G401 (cell line): ENCODE results near the gene ILKAP. TPM values are rescaled to one million over a fixed set of nuclear protein-coding genes. Genes with fewer than 3 reads are reported as not detected.

Source experiments
- DNase-seq: peaks from one replicate; pipeline ENCODE4 v3.0.0-alpha.2; 2015; ENCODE audit warnings: low spot score
- in situ Hi-C: cut with HindIII; loops from 2 replicates; pipeline ENCODE4 v1.10.0; 2016; ENCODE audit warnings: low sequenced_read_pairs, mixed read lengths
- total RNA-seq: library from RNA; depleted of rRNA; stranded (reverse); fragments of >200 nt; shearing (Covaris generic); gene quantifications from 2 replicates; pipeline ENCODE4 v1.2.3, GENCODE V29; 2014

ILKAP gene
- total RNA-seq, 1 experiment from 2014 or later = 65.1 TPM

DNA sequence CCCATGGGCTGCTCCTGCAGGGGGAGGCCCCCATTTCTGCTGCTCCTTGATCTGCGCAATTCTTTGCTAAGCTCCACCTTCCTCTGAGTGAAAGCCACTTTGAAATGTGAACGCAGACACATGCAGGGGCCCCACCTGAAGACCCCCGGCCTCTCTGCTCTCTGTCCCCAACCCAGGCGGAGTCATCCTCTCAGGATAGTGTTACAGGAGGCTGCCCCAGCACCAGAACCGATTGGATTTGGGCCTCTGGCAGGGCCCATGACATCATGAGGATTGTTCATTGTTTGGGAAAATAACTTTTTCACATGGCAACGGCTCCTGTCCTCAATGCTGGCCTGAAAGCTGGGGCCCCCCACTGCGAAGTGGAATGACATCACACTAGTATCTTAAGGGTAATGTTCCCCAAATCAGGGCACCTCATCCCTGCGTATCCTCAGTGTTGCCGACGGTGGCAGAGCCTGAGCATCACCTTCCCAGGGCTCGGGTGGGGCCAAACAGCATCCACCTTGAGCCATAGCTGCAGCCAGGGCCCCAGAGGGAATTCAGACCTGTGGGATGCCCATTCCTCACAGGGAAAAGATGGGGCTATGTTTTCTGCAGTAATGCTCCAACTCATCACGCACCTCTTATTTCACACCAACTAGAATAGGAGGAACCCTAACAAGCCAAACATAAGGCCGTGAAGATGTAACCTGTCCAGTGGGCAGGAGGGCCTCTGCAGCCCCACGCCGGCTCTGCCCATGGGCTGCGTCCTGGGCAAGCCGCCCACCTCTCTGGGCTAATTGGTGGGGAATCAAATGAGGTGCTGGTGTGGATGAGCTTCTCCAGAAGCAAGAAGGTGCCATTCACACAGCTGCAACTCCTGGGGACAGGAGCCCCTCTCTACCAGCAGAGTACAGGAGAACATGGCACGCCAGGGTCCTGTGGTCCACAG, 47.5 kb downstream of the ILKAP start:
- in situ Hi-C loops = no loop called here
- DNase-seq = no peak

GRCh38 chr2:238155051-238155760, 48.3 kb downstream of the ILKAP start:
- no peak for DNase-seq
- in situ Hi-C loops = no loop called here

DNA sequence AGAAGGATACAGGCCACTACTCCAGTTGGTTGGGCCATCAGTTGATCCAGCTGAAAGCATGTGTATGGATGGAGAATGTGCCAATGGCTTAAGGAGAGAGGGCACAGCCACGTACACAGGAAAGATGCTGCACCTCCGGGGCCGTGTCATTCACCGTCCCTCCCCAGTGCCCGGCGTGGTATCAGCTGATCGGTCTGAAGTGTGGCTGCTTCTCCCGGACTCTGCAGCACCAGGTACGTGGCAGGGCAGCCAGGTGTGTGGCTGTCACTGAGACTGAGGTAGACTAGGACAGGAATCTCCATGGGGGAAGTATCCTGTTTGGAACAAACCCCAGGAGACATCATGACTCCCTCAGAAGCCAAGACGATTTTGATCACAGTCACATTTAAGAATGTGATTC, 48.9 kb downstream of the ILKAP start:
- in situ Hi-C loops = no loop called here
- no peak for DNase-seq

DNA sequence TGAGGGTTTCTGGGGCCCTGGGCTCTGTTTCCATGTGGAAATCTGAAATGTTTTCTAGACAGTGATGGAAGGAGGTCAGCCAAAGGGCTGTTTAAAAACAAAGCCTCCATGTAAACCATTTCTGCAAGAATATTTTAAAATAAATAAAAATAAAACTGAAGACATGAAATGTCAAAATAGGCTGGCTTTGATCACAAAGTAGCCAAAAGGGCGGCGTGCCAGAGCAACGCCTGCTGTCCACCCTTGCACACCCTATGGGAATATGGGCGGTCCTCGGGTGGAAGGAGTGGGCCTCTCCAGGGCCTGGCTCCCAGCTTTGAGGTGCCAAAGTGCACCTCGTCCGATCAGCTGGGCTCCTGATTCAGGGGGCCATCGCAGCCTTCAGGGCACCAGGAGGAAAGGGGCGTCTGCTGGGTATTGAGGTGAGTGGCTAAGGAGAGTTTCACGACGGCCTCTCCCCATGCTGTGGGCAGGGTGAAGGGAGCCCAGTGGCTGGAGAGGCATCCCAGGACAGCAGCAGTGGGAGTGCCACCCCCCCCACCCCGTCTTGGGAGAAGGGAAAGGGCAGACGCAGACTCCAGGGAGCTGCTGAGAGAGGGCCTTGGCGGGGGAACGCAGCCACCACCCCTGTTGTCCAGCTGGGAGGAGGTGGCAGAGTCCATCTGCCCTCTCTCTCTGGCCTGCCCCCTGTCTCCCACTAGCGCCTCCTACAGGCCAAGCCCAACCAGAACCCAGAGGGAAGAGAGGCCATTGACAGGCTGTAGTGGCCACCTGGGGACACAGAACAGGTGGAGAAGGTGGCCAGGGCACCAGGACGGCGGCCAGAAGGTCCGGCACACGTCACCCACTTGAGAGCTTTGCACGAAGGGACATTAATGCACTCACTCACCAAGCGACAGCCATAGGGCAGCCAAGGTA, 50.5 kb downstream of the ILKAP start:
- in situ Hi-C loops = no loop called here
- no peak for DNase-seq

- no peak for DNase-seq
- in situ Hi-C loops = no loop called here
These were observed 51.8 kb downstream of the ILKAP start for GRCh38 chr2:238151628-238152235.

GRCh38 chr2:238151205-238151604, 52.3 kb downstream of the ILKAP start:
- in situ Hi-C loops = no loop called here

GRCh38 chr2:238150686-238151085, 52.8 kb downstream of the ILKAP start:
- in situ Hi-C loops = no loop called here
- no peak for DNase-seq

More at GRCh38 chr2:238151205-238151604, 52.3 kb downstream of the ILKAP start:
- DNase-seq = no peak

- in situ Hi-C loops = no loop called here
- DNase-seq = no peak
These were observed 53.5 kb downstream of the ILKAP start for GRCh38 chr2:238149841-238150572.

GRCh38 chr2:238148981-238149380, 54.5 kb downstream of the ILKAP start:
- in situ Hi-C loops = no loop called here
- no peak for DNase-seq

- in situ Hi-C loops = no loop called here
- no peak for DNase-seq
These were observed 56.5 kb downstream of the ILKAP start for GRCh38 chr2:238146884-238147544.

GRCh38 chr2:238145851-238146250, 57.6 kb downstream of the ILKAP start:
- DNase-seq = no peak

DNA sequence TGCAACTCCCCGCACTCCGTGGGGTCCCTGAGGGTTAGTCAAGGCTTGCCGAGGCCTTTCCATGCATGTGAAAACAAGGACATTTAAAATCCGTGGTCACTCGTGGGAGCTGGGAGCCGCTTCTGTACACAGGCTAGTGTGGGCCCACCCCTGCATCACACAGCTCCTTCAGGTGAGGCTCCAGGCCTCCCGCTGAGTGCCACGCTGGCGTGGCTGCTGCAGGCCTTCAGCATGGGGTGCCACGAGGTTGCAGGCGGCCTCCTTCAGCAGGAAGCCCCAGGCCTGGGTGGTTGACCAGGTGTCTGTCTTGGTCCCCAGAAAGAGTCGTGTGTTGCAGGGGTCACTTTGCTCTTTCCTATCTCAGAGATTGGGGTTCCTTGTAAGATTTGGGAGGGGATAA, 58.4 kb downstream of the ILKAP start:
- no peak for DNase-seq
- in situ Hi-C loops = no loop called here

More at GRCh38 chr2:238145851-238146250, 57.6 kb downstream of the ILKAP start:
- in situ Hi-C loops = no loop called here

- in situ Hi-C loops = no loop called here
- DNase-seq = no peak
These were observed 59.2 kb downstream of the ILKAP start for GRCh38 chr2:238144262-238144661.

- in situ Hi-C loops = no loop called here
- DNase-seq = no peak
These were observed 60.1 kb downstream of the ILKAP start for GRCh38 chr2:238143239-238143951.

DNA sequence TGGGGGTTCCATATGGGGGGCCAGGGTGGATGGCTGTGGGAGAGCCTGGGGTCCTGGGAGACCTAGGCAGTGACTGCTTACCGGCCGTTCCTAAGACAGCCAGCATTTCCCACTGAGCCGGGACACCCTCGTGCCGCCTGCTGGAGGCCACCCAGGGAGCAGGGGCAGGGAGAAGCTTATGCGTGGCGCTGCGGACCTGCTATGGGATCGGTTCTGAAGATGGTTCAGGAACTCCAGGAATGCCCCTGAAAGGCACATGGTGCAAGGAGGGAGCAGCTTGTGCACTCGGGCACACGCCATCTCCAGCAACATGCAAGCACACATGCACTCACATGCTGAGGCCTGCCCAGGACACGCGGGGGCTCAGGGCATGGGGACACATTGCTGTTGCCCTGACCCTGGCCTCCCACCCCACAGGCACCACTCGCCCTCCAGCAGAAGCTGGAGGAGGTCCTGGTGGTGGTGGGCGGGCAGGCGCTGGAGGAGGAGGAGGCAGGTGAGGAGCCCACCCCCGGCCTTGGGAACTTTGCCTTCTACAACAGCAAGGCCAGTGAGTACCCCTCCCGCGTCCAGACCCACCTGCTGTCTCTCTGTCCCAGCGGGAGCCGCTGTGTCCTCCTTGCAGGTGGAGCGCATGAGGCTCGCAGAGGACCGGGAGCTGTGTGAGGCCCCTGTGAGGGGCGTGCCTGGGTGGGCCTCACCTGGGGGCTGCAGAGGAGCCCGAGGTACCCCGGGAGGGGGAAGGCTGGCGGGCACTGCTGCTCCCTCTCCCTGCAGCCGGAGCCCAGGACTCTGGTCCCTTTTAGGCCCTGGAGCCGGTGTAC, 60.9 kb downstream of the ILKAP start:
- in situ Hi-C loops = no loop called here
- DNase-seq = no peak

DNA sequence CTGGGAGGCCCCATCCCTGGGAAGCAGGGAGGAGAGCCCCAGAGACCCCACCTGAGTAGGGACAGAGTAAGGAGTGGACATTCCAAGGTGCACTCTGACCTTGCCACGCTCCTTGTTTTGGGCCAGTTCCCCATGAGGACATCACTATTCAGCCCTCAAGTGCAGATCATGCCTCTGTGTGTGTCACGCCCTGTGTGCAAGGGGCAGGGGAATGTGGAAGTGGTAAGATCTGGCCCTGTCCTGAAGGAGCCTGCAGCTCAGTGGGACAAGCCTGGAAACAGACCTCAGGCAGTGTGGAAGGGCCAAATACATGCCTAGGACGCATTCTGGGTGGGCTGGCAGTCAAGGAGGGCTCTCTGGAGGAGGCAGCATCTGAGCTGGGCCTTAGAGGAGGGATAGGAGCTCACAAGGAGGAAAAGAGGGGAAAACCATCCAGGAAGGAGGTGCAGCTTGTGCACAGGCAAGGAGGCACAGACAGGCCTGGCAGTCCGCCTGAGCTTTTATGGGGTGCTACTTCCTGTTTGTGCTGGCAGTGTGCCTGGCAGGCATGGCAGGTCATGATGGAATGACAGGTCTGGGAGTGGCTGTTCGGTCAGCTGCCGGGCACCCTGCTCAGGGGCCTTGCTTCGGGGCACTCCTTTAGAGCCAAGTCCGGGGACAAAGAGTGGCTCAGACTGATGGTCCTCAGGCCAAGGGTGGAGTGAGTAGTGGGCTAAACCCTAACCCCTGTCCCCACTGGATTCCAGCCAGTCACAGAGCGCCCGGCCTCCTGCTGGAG, 61.8 kb downstream of the ILKAP start:
- in situ Hi-C loops = no loop called here
- no peak for DNase-seq
